22Rv1 (cell line): ENCODE measurements around the gene POFUT2.

Source experiments
- ZFX ChIP-seq: fragments of 450-650 bp; IDR thresholded peaks from 2 replicates; pipeline ENCODE4 v1.6.1; 2017; ENCODE audit warnings: antibody characterized with exemption, borderline replicate concordance
- TF ChIP-seq, protein P1 (sequence below): fragments of 450-650 bp; IDR thresholded peaks from 2 replicates; pipeline ENCODE4 v1.5.1; 2017; ENCODE audit warnings: mild to moderate bottlenecking

DNA sequence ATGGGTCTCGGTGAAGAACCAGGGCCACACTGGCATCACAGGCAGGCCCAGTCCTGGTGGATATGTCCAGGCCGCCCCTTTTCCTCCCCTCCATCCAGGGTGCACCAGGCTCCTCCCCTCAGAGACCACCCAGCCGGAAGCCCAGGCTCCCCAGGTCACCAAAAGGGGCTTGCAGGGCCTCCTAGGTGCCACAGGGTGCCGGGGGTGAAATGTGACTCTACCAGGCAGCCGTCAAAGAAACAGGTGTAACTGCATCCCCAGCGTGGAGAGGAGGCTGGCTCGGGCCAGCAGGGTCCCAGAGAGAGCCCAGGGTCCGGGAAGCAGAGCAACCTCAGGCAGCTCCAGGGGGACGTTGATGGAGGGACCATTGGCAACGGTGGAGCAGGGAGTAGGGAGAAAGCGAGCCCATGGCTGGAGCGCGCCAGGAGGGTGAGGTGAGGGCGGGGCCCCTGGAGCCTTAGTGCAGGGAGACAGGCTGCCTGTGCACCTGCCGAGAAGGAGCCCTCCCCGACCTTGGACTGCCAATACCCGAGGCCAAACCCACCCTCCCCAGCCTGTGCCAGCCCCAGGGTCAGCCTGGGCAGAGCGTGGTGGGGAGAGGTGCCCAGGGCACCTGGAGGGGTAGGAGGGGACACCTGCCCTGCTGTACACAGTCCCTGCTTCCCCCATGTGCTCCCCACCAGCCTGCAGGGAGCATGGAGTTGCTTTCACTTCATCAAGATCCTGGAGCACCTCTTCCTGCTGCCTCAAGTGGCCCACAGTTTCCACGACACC is 48.3 kb upstream of the POFUT2 start:
- TF ChIP-seq, protein P1, sequence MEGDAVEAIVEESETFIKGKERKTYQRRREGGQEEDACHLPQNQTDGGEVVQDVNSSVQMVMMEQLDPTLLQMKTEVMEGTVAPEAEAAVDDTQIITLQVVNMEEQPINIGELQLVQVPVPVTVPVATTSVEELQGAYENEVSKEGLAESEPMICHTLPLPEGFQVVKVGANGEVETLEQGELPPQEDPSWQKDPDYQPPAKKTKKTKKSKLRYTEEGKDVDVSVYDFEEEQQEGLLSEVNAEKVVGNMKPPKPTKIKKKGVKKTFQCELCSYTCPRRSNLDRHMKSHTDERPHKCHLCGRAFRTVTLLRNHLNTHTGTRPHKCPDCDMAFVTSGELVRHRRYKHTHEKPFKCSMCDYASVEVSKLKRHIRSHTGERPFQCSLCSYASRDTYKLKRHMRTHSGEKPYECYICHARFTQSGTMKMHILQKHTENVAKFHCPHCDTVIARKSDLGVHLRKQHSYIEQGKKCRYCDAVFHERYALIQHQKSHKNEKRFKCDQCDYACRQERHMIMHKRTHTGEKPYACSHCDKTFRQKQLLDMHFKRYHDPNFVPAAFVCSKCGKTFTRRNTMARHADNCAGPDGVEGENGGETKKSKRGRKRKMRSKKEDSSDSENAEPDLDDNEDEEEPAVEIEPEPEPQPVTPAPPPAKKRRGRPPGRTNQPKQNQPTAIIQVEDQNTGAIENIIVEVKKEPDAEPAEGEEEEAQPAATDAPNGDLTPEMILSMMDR: no peak
- TF ChIP-seq ZFX: no peak
